Fibroblast of mammary gland (primary cell): ENCODE data around the gene MYH9.
A peak's percentile ranks its signal among the peaks of the same experiment; 100 is the strongest.

ENCODE experiments used
- DNase-seq: peaks from one replicate; pipeline ENCODE4 v3.0.0-alpha.2; 2010; ENCODE audit warnings: low read depth
- H3K4me3 ChIP-seq: 2 replicates; pipeline ENCODE4 v1.5.1; 2011; ENCODE audit warnings: low read depth, mild to moderate bottlenecking, low read length, moderate library complexity; ENCODE audit not compliant: control insufficient read depth
- TF ChIP-seq, protein P1 (sequence below): conservative IDR thresholded peaks from 2 replicates; pipeline ENCODE4 v1.5.1; 2011; ENCODE audit warnings: low read depth, low read length, inconsistent platforms; ENCODE audit not compliant: control insufficient read depth, insufficient read depth

MYH9 gene

GRCh38 chr22:36387959-36388726 lies at the start of gene MYH9:
MYH9 (minus strand) TSS chr22:36387967; CDS start chr22:36349236, 38,731 bp downstream.
- TF ChIP-seq, protein P1, sequence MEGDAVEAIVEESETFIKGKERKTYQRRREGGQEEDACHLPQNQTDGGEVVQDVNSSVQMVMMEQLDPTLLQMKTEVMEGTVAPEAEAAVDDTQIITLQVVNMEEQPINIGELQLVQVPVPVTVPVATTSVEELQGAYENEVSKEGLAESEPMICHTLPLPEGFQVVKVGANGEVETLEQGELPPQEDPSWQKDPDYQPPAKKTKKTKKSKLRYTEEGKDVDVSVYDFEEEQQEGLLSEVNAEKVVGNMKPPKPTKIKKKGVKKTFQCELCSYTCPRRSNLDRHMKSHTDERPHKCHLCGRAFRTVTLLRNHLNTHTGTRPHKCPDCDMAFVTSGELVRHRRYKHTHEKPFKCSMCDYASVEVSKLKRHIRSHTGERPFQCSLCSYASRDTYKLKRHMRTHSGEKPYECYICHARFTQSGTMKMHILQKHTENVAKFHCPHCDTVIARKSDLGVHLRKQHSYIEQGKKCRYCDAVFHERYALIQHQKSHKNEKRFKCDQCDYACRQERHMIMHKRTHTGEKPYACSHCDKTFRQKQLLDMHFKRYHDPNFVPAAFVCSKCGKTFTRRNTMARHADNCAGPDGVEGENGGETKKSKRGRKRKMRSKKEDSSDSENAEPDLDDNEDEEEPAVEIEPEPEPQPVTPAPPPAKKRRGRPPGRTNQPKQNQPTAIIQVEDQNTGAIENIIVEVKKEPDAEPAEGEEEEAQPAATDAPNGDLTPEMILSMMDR: no peak
- H3K4me3 ChIP-seq: peak within 1 kb of the TSS; percentile 89
- peak; percentile 99 for DNase-seq

DNA sequence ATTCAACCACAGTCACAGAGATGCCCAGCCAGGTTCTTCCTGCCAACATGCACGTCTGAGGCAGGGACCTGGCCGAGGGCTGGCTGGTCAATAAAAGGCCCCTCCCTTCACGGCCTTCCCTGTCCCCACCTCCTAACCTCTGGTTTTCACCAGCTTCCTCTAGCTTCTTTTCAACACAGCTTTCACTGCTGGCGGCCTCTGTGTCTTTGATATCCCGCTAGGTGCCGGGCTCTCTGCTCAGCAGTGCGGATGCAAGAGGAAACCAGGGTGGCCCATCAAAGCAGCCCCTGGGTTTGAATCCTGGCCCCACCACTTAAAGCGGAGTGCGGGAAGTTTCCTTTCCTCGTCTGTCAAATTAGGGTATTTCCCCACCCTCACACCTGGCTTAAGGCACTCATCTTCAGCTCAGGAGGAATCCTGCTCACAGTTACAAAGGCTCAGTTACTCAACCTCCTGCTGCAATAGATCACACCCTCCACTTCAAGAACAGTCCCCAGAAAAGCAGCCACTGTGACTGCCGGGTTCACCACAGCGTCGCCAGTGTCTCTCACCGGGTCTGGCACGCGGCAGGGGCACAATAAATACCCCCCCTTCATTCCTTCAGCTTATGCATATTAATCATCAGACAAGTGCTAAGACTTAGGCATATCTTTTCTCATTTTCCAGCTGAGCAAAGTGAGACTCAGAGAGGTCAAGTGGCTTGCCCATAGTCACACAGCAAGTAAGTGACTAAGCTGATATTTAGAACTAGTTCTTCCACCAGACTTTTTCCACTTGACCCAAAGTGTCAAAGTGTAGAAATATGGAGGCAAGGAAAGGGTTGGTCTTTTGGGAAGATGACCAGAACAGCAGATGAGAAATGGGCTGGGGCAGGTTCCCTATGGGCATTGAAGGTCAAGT lies 48.0 kb upstream of the MYH9 start:
- no peak overlapping the region for H3K4me3 ChIP-seq
- TF ChIP-seq, protein P1: no peak
- DNase-seq: no peak

- TF ChIP-seq, protein P1: no peak
- DNase-seq: no peak
- H3K4me3 ChIP-seq: no peak overlapping the region
Observed at GRCh38 chr22:36433318-36434231, 45.8 kb upstream of the MYH9 start.

DNA sequence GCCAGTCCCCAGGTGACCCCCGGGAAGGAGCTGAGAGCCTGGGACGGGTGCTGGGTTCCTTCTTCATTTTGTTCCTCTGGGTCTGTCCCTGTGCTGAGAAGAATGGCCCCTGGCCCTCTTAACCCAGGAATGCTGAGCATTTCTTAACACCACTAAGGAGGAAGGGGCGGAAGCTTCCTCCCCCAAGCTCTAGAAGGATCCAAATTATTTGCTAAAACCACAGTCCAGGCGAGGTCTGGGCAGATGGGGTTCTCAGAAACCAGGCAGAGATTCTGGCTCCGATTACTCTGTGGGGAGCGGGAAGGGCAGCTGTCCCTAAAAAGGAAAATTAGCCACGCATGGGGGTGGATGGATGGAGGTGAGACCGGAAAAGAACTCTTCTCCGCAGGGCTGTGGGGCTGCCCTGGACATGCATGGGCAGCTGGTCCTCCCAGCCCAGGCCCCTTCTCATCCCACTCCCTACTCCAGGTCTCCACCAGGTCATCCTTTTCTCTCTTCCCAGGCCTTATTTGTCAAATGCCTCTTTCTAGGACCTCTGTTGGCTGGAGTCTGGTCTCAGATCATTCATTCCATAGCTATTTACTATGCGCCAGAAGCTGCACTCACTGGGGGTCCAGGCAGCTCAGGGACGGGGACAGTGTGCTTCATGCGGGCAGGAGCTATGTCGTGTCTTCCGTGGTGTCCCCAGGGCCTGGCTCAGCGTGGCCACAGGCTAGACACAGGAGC lies 45.0 kb upstream of the MYH9 start:
- DNase-seq: no peak
- TF ChIP-seq, protein P1: no peak
- no peak overlapping the region for H3K4me3 ChIP-seq

DNA sequence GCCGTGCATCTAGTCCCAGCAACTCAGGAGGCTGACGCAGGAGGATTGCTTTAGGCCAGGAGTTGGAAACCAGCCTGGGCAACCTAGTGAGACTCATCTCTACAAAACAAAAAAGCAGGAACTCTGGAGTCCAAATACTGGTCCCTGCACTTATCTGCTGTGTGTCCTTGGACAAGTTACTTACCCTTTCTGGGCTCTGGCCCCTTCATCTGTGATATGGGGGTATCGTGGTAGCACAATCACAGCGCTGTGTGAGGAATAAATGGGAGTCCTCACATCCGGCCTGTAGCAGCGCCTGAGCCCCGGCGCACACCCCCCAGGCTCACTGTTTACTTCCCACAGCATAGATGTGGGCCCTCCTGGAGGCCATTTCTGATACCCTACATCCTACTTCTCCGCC lies 44.2 kb upstream of the MYH9 start:
- no peak for DNase-seq
- no peak overlapping the region for H3K4me3 ChIP-seq
- TF ChIP-seq, protein P1: no peak
